Stimulated activated CD8-positive, alpha-beta memory T cell treated with anti-CD3 and anti-CD28 coated beads, Interleukin-4, amount 100 ng/mL, for 48 hours (primary cell): ENCODE measurements around the gene GPR15LG.

Experiments
- DNase-seq: peaks from one replicate; pipeline ENCODE4 v3.0.0-alpha.2; 2020

The GPR15LG gene

GRCh38 chr10:84217746-84218145 is 44.1 kb downstream of the GPR15LG start:
- DNase-seq: no peak

- no peak for DNase-seq
These were observed 48.3 kb downstream of the GPR15LG start for GRCh38 chr10:84221916-84222315.

DNA sequence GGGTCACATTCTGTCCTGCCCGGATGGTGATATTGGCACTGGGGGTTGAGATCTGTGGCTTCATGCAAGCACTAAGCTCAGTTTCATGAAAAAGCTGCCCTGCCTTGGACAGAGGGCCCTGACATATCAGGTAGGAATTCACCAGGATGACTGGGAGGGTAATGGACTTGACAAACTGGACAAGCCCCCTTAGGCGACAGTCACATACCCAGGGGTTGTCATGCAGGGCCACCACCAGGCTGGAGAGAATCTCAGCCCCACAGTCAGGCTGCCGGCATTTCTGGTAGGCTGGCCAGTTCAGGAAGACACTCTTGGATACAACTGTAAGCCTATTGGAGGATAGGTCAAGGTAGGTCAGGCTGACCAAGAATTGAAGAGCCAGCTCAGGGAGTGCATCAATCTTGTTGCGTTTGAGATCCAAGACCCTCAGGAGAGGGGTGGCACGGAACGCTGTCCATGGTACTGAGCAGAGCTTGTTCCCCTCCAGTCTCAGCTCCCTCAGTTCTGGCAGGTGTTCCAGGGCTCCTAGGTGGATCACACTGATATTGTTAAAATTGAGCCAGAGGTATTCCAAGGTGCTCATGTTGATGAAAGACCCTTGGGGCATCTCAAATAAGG is 50.9 kb downstream of the GPR15LG start:
- DNase-seq: no peak

- no peak for DNase-seq
These were observed 52.0 kb downstream of the GPR15LG start, which contains the start of gene LRIT2 for GRCh38 chr10:84225427-84226173. TSS of gene LRIT2 (minus strand) at chr10:84225544. CDS start at chr10:84225520, 24 bp downstream.

GRCh38 chr10:84226616-84227015 is 53.0 kb downstream of the GPR15LG start:
- DNase-seq: no peak

- DNase-seq: no peak
These were observed 54.2 kb downstream of the GPR15LG start for GRCh38 chr10:84227810-84228209.

- DNase-seq: no peak
These were observed 56.8 kb downstream of the GPR15LG start for GRCh38 chr10:84230359-84230758.

DNA sequence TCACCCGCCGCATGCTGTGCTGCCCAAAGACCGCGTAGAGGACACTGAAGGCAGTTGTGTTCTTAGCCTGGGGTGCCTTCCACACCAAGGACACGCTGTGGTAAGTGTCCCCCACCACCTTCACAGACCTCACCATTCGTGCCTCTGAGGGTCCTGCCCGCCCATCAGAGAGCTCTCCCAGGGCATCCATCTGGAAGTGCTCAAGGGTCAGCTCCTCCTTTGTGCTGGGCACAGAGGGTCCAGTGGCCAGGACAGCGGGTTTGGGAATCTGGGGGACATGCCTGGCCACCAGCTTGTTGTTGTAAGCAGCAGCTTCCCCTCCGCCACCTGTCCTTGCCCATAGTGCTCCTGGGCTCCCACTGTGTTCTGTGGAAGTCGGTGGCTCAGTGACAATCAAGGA is 58.8 kb downstream of the GPR15LG start:
- no peak for DNase-seq

DNA sequence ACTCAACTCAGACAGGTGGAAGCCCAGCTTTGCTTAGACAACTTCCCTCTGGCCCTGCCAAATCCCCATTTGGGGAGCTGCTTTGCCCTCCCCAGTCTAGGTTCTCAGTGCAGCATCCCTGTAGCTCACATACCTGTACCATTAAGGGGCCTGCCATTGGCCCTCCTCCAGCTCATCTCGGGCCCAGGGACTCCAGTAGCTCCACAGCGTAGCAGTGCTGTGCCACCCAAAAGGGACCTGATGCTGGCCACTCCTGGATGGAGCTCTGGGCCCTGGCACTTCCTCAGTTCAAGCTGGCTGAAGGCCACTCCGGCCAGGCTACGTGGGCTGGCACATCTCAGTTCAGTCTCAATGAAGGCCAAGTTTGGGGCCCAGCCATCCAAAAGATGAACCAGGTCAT is 60.3 kb downstream of the GPR15LG start:
- DNase-seq: no peak

DNA sequence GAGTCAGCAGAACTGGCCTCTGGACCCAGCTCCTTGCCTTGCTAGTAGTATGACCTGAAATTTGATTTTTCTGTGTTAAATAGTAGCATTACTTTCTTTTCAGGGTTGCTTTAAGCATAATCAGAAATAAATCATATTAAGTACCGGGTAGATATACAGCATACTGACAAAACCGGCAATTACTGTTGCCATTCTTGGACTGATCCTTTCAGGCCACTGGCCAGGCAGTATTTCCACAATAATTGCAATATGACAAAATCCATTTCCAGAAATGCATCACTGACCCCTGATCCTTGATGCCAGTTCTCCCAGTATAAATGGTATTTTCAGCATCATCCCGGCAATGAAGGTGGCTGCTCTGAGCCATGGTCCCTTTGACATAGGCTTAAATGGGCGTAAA is 60.9 kb downstream of the GPR15LG start:
- no peak for DNase-seq
